HG03460 (cell line): ENCODE results near the gene MAPK8IP1.

ENCODE experiments used
- ATAC-seq: cut with Tn5 transposase; IDR thresholded peaks from one replicate; pipeline ENCODE4 v1.9.1; 2021; ENCODE audit not compliant: unreplicated experiment

Gene MAPK8IP1

DNA sequence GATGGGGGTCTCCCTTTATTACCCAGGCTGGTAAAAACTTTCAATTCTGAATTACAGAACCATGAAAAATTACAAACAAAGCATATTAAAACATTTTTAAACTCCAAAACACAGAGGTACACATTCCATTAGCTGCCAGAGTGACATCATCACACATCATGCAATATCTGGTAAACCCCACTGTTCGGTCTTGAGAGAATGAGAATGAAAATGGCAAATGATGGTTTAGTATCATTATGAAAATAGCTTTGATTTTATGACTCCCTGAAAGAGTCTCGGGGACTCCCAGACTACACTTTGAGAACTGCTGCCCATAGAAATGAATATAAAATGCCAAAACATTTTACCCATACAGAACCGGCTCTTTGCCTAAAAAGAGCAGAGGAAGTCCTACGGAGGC lies 55.8 kb downstream of the MAPK8IP1 start:
- ATAC-seq: no peak

DNA sequence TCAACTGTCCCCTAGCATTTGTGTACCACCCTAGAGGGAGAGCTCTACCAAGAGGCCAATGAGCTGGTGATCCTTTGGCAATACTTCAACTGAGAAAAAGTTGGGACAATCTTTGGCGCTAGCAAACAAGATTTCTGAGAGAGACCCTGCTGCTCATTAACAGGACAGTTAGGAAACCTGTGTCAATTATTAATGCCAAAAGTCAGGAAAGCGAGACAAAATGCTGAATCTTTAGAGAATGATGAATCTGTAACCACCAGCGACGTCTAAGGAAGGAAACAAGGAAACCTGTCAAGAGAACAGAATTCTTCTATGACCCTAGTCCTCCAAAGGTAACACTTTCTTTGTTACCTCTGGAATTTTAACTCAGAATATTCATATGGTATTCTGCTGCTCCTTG lies 56.9 kb downstream of the MAPK8IP1 start:
- ATAC-seq: no peak

DNA sequence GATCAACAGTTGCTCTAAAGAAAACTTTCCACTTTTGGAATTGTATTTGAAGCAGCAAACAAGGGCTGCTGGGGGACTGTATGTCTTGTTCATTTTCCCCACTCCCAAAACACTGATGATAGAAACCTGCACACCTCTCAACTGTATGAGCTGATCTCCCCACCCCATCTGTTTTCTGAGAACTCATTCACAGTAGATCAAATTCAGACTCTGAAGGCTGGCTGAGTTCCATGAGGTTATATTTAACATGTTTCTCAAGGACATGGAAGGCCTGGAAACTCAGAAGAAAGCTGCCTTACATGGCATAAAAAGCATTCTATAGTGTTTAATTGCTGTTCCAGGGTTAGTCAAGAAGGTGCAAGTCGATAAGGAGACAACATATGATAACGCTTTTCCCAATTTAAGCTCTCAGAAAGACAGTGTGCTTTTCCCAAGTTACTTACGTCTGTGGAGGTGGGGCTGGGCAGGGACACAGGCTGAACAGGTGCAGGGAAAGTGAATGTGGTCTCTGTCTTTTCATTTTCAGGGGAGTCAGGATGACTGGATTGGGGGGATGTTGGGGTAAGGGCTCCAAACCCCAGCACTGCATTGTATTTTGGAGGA lies 60.0 kb downstream of the MAPK8IP1 start:
- ATAC-seq: no peak

DNA sequence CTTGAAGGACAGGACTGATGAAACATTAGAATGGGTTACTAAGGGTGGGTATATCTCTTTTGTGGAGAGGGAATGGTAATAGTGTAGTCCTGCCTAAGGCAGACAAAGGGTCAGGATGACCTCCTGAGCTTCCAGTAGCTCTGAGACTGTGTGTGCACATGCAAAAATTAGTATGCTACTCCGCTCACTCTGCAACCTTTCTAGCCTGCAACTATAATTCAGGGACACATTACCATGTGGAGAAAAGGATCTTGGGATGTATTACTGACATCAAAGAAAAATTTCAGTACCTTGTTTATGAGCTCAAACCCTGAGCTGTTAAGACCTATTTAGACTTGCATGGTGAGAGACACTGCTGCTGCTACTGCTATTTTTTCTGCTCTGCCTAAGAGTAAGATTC lies 62.4 kb downstream of the MAPK8IP1 start:
- no peak for ATAC-seq

DNA sequence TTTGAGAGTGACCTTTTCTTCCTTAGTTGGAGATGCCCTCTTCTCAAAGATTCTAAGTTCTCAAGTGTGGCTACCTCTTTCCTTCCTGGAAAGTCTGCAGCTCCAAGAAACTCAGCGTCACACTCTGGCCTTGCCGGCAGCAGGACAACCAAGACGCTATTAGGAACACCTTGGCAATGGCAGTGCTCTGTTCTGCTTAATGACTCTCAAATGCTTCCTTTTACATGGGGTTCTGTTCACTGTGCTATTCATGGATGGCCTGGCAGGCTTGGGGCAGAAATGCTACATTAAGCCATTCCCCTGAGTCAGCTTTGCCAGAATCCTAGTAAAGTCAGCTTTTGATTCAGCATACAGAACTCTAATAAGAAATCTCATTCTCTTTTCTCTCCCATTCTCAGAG lies 62.9 kb downstream of the MAPK8IP1 start:
- ATAC-seq: no peak

DNA sequence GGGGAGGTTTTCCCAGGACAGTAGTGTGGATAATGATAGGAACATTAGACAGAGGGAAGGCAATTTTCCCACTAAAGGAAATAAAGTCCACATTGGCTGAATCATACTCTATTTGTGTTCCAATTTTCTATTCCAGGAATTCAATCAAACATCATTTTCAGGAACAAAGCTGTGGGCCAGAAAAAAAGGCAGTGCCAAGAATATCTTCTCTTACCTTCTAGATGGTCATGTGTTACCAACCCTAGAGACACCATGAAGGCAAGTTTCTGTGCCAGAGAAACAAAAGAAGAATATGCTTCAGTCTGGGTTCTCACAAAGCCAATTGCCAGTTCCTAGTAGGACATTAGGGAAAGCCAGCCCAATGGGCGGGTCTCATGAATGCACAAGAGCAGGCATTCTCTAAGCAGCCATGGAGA lies 64.5 kb downstream of the MAPK8IP1 start:
- no peak for ATAC-seq
